Keratinocyte (primary cell): Measurements from ENCODE around the gene FBXO7. TPM values are rescaled to one million over a fixed set of nuclear protein-coding genes. Genes with fewer than 3 reads are reported as not detected.

Experiments used
- DNase-seq: peaks from one replicate; pipeline ENCODE4 v3.0.0-alpha.2; 2011; ENCODE audit warnings: low read depth, missing footprints, low spot score
- FAIRE-seq: peaks from 2 replicates; lab custom pipeline; 2011; peaks lifted over from hg19 to GRCh38; lab: Jason Lieb, UNC
- H2AFZ ChIP-seq: 2 replicates; pipeline ENCODE4 v1.6.0; 2012; ENCODE audit warnings: low read length, control low read depth, inconsistent platforms; ENCODE audit not compliant: control insufficient read depth
- H3K27ac ChIP-seq: 2 replicates; pipeline ENCODE4 v1.5.1; 2011; ENCODE audit warnings: low read length; ENCODE audit not compliant: control insufficient read depth, insufficient read depth
- H3K27me3 ChIP-seq: 3 replicates; pipeline ENCODE4 v1.6.0; 2011; ENCODE audit warnings: low read length; ENCODE audit not compliant: control insufficient read depth, insufficient read depth; ENCODE audit errors: extremely low read depth
- H3K36me3 ChIP-seq, 2 experiments: 2 replicates in 1 of 2; 3 replicates in 1 of 2; pipeline ENCODE4 v1.5.1; 2011; ENCODE audit warnings: low read length in 2 of 2, mild to moderate bottlenecking in 1 of 2; ENCODE audit not compliant: control insufficient read depth in 2 of 2, insufficient read depth in 2 of 2; ENCODE audit errors: extremely low read depth in 1 of 2
- H3K4me1 ChIP-seq: 3 replicates; pipeline ENCODE4 v1.5.1; 2011; ENCODE audit warnings: low read length; ENCODE audit not compliant: control insufficient read depth, insufficient read depth; ENCODE audit errors: extremely low read depth
- H3K4me2 ChIP-seq: 3 replicates; pipeline ENCODE4 v1.6.0; 2011; ENCODE audit warnings: low read depth, low read length; ENCODE audit not compliant: control insufficient read depth, insufficient read depth; ENCODE audit errors: extremely low read depth
- H3K4me3 ChIP-seq, 3 experiments: fragments of 200-600 bp in 1 of 3; sonication (generic) in 1 of 3; 2 replicates in 2 of 3; 3 replicates in 1 of 3; pipeline ENCODE4 v1.5.1; 2011 to 2016; ENCODE audit warnings: low read length in 3 of 3, mild to moderate bottlenecking in 3 of 3, control low read depth in 2 of 3, inconsistent platforms in 1 of 3, low read depth in 1 of 3, mixed read lengths in 1 of 3, mixed run types in 1 of 3, moderate library complexity in 1 of 3; ENCODE audit not compliant: control insufficient read depth in 2 of 3, insufficient read depth in 2 of 3; ENCODE audit errors: extremely low read depth in 1 of 3
- H3K79me2 ChIP-seq: 2 replicates; pipeline ENCODE4 v1.6.0; 2012; ENCODE audit warnings: low read length; ENCODE audit not compliant: control insufficient read depth, insufficient read depth
- H3K9ac ChIP-seq: 3 replicates; pipeline ENCODE4 v1.6.0; 2011; ENCODE audit warnings: low read length; ENCODE audit not compliant: control insufficient read depth, insufficient read depth; ENCODE audit errors: extremely low read depth
- H3K9me1 ChIP-seq: 3 replicates; pipeline ENCODE4 v1.6.0; 2011; ENCODE audit warnings: low read length; ENCODE audit not compliant: control insufficient read depth, insufficient read depth; ENCODE audit errors: extremely low read depth
- H3K9me3 ChIP-seq: 2 replicates; pipeline ENCODE4 v1.5.1; 2012; ENCODE audit warnings: low read depth, low read length; ENCODE audit not compliant: control insufficient read depth
- H4K20me1 ChIP-seq: 3 replicates; pipeline ENCODE4 v1.6.0; 2011; ENCODE audit warnings: low read length; ENCODE audit not compliant: control insufficient read depth, insufficient read depth; ENCODE audit errors: extremely low read depth
- CTCF ChIP-seq, 3 experiments: IDR thresholded peaks in 1 of 3; conservative IDR thresholded peaks in 1 of 3; optimal IDR thresholded peaks in 1 of 3; 2 replicates in 2 of 3; 3 replicates in 1 of 3; pipeline versions ENCODE3 to v1.5.1; 2011; ENCODE audit warnings: low read length in 3 of 3, mild to moderate bottlenecking in 3 of 3, moderate library complexity in 2 of 3, control low read depth in 1 of 3, inconsistent platforms in 1 of 3; ENCODE audit not compliant: insufficient read depth in 2 of 3; ENCODE audit errors: extremely low read depth in 1 of 3
- EZH2 ChIP-seq: IDR thresholded peaks from one replicate; pipeline ENCODE4 v1.6.1; 2012; ENCODE audit warnings: inconsistent platforms, mild to moderate bottlenecking, low read length, moderate library complexity
- dilution Hi-C: fragments of 300-500 bp; cut with MboI; formaldehyde crosslinking; loops from one replicate; pipeline ENCODE4 v1.7.0; 2020; ENCODE audit warnings: low sequenced_read_pairs; ENCODE audit not compliant: extremely low pct_ligation_motif_present
- polyA plus RNA-seq, 5 experiments: library from polyadenylated mRNA; depleted of rRNA in 3 of 5; stranded (reverse) in 3 of 5; stranded (forward) in 1 of 5; unstranded in 1 of 5; fragments of >200 nt; gene quantifications; 1 replicate in 1 of 5; 2 replicates in 3 of 5; 3 replicates in 1 of 5; pipeline versions ENCODE4 v1.2.1 to v1.2.3, GENCODE V29; 2011 to 2012; ENCODE audit warnings: missing spikeins in 2 of 5, low read depth in 1 of 5, low replicate concordance in 1 of 5

FBXO7 gene
- polyA plus RNA-seq, 1 donor (not counting 4 experiments of a cell fraction or from before 2014, with no cell fraction given), result 106 TPM

- Histone ChIP-seq H3K4me2 (no peak overlapping the region), H3K4me3 (no peak overlapping the region), H4K20me1 (no peaks in the 10 kb centered on the region), H3K27me3 (no peaks in the 10 kb centered on the region), H3K36me3 (no peaks in the 10 kb centered on the region), H3K9ac (no peak overlapping the region), H2AFZ (no peak overlapping the region), H3K9me1 (no peaks in the 10 kb centered on the region), H3K27ac (no peak overlapping the region), H3K9me3 (no peaks in the 10 kb centered on the region), H3K4me1 (no peaks in the 10 kb centered on the region), H3K79me2 (no peaks in the 10 kb centered on the region)
- dilution Hi-C loops, result loop anchor here (25.0 kb wide), 1 partner anchor 265 kb away; no protein-coding TSS in a partner anchor
- FAIRE-seq (no peak), DNase-seq (no peak)
- TF ChIP-seq EZH2 (no peak), CTCF (optimal IDR thresholded peaks at IDR 0.05 in 1 of 3, IDR thresholded peaks at IDR 0.05 in 1 of 3, conservative IDR thresholded peaks at IDR 0.05 in 1 of 3; ENCODE audit: extremely low read depth in 1 of 3, insufficient read depth in 2 of 3, low read length in 3 of 3) (no peak)
Measured at GRCh38 chr22:32522237-32522636, 47.6 kb downstream of the FBXO7 start.

GRCh38 chr22:32527756-32528155, 53.1 kb downstream of the FBXO7 start:
- TF ChIP-seq CTCF (optimal IDR thresholded peaks at IDR 0.05 in 1 of 3, IDR thresholded peaks at IDR 0.05 in 1 of 3, conservative IDR thresholded peaks at IDR 0.05 in 1 of 3; ENCODE audit: extremely low read depth in 1 of 3, insufficient read depth in 2 of 3, low read length in 3 of 3), result no peak
- no peak for TF ChIP-seq EZH2
- no peaks in the 10 kb centered on the region for H3K79me2 ChIP-seq
- H3K9me3 ChIP-seq, result no peaks in the 10 kb centered on the region
- DNase-seq (no peak), FAIRE-seq (no peak)
- peaks cover 6% of the 10 kb centered on the region for H3K4me1 ChIP-seq
- H3K36me3 ChIP-seq, result no peaks in the 10 kb centered on the region
- no peak overlapping the region for H2AFZ ChIP-seq
- no peaks in the 10 kb centered on the region for H4K20me1 ChIP-seq
- H3K9me1 ChIP-seq, result no peaks in the 10 kb centered on the region
- no peaks in the 10 kb centered on the region for H3K27me3 ChIP-seq
- H3K27ac ChIP-seq, result no peak overlapping the region
- H3K9ac ChIP-seq, result no peak overlapping the region
- no peak overlapping the region for H3K4me2 ChIP-seq
- no peak overlapping the region for H3K4me3 ChIP-seq
- dilution Hi-C loops, result no loop called here
